HG03045 (cell line): Measurements from ENCODE around the gene PRPSAP2.
"Not testable (repeated sequence)": the region's sequence is repeated elsewhere in the genome, so short reads cannot be mapped to it uniquely, and the experiment has no call there.

ENCODE experiments used
- ATAC-seq: cut with Tn5 transposase; IDR thresholded peaks from one replicate; pipeline ENCODE4 v1.9.1; 2021; ENCODE audit warnings: mild to moderate bottlenecking, moderate library complexity; ENCODE audit not compliant: unreplicated experiment

Gene PRPSAP2

GRCh38 chr17:18888766-18889290, 30.9 kb downstream of the PRPSAP2 start:
- ATAC-seq: no peak

GRCh38 chr17:18889658-18890057, 31.7 kb downstream of the PRPSAP2 start:
- no peak for ATAC-seq

GRCh38 chr17:18891541-18891940, 33.6 kb downstream of the PRPSAP2 start:
- ATAC-seq: no peak

GRCh38 chr17:18896146-18896545, 38.2 kb downstream of the PRPSAP2 start:
- ATAC-seq: no peak

- ATAC-seq: no peak
Observed at GRCh38 chr17:18896947-18897346, 39.0 kb downstream of the PRPSAP2 start.

- no peak for ATAC-seq
Observed at GRCh38 chr17:18904482-18904881, 46.6 kb downstream of the PRPSAP2 start.

- ATAC-seq: no peak
Observed at GRCh38 chr17:18905226-18905625, 47.3 kb downstream of the PRPSAP2 start.

- no peak for ATAC-seq
Observed at GRCh38 chr17:18910326-18910725, 52.4 kb downstream of the PRPSAP2 start.

- no peak for ATAC-seq
Observed at GRCh38 chr17:18910881-18911280, 53.0 kb downstream of the PRPSAP2 start.

GRCh38 chr17:18916816-18917500, 59.0 kb downstream of the PRPSAP2 start:
- ATAC-seq: no peak

GRCh38 chr17:18917506-18918032, 59.6 kb downstream of the PRPSAP2 start:
- no peak for ATAC-seq

GRCh38 chr17:18919963-18920362, 62.0 kb downstream of the PRPSAP2 start:
- ATAC-seq: no peak

- no peak for ATAC-seq
Observed at GRCh38 chr17:18920911-18921441, 63.0 kb downstream of the PRPSAP2 start.

- no peak for ATAC-seq
Observed at GRCh38 chr17:18921485-18921884, 63.6 kb downstream of the PRPSAP2 start.

- peak; percentile 48 for ATAC-seq
Observed at GRCh38 chr17:18921912-18922451, 64.1 kb downstream of the PRPSAP2 start.

GRCh38 chr17:18922596-18922995, 64.7 kb downstream of the PRPSAP2 start:
- ATAC-seq: not testable (repeated sequence)

GRCh38 chr17:18925187-18925586, 67.3 kb downstream of the PRPSAP2 start:
- no peak for ATAC-seq

GRCh38 chr17:18928628-18929125, 70.7 kb downstream of the PRPSAP2 start:
- no peak for ATAC-seq

GRCh38 chr17:18932360-18933055, 74.6 kb downstream of the PRPSAP2 start:
- ATAC-seq: no peak

- ATAC-seq: no peak
Observed at GRCh38 chr17:18933102-18934058, 75.4 kb downstream of the PRPSAP2 start.
